Keratinocyte (primary cell): Measurements from ENCODE around the gene TCHP. TPM values are rescaled to one million over a fixed set of nuclear protein-coding genes. Genes with fewer than 3 reads are reported as not detected.

Source experiments
- DNase-seq: peaks from one replicate; pipeline ENCODE4 v3.0.0-alpha.2; 2011; ENCODE audit warnings: low read depth, missing footprints, low spot score
- FAIRE-seq: peaks from 2 replicates; lab custom pipeline; 2011; peaks lifted over from hg19 to GRCh38; lab: Jason Lieb, UNC
- H2AFZ ChIP-seq: 2 replicates; pipeline ENCODE4 v1.6.0; 2012; ENCODE audit warnings: low read length, control low read depth, inconsistent platforms; ENCODE audit not compliant: control insufficient read depth
- H3K27ac ChIP-seq: 2 replicates; pipeline ENCODE4 v1.5.1; 2011; ENCODE audit warnings: low read length; ENCODE audit not compliant: control insufficient read depth, insufficient read depth
- H3K27me3 ChIP-seq: 3 replicates; pipeline ENCODE4 v1.6.0; 2011; ENCODE audit warnings: low read length; ENCODE audit not compliant: control insufficient read depth, insufficient read depth; ENCODE audit errors: extremely low read depth
- H3K36me3 ChIP-seq, 2 experiments: 2 replicates in 1 of 2; 3 replicates in 1 of 2; pipeline ENCODE4 v1.5.1; 2011; ENCODE audit warnings: low read length in 2 of 2, mild to moderate bottlenecking in 1 of 2; ENCODE audit not compliant: control insufficient read depth in 2 of 2, insufficient read depth in 2 of 2; ENCODE audit errors: extremely low read depth in 1 of 2
- H3K4me1 ChIP-seq: 3 replicates; pipeline ENCODE4 v1.5.1; 2011; ENCODE audit warnings: low read length; ENCODE audit not compliant: control insufficient read depth, insufficient read depth; ENCODE audit errors: extremely low read depth
- H3K4me2 ChIP-seq: 3 replicates; pipeline ENCODE4 v1.6.0; 2011; ENCODE audit warnings: low read depth, low read length; ENCODE audit not compliant: control insufficient read depth, insufficient read depth; ENCODE audit errors: extremely low read depth
- H3K4me3 ChIP-seq, 3 experiments: fragments of 200-600 bp in 1 of 3; sonication (generic) in 1 of 3; 2 replicates in 2 of 3; 3 replicates in 1 of 3; pipeline ENCODE4 v1.5.1; 2011 to 2016; ENCODE audit warnings: low read length in 3 of 3, mild to moderate bottlenecking in 3 of 3, control low read depth in 2 of 3, inconsistent platforms in 1 of 3, low read depth in 1 of 3, mixed read lengths in 1 of 3, mixed run types in 1 of 3, moderate library complexity in 1 of 3; ENCODE audit not compliant: control insufficient read depth in 2 of 3, insufficient read depth in 2 of 3; ENCODE audit errors: extremely low read depth in 1 of 3
- H3K79me2 ChIP-seq: 2 replicates; pipeline ENCODE4 v1.6.0; 2012; ENCODE audit warnings: low read length; ENCODE audit not compliant: control insufficient read depth, insufficient read depth
- H3K9ac ChIP-seq: 3 replicates; pipeline ENCODE4 v1.6.0; 2011; ENCODE audit warnings: low read length; ENCODE audit not compliant: control insufficient read depth, insufficient read depth; ENCODE audit errors: extremely low read depth
- H3K9me1 ChIP-seq: 3 replicates; pipeline ENCODE4 v1.6.0; 2011; ENCODE audit warnings: low read length; ENCODE audit not compliant: control insufficient read depth, insufficient read depth; ENCODE audit errors: extremely low read depth
- H3K9me3 ChIP-seq: 2 replicates; pipeline ENCODE4 v1.5.1; 2012; ENCODE audit warnings: low read depth, low read length; ENCODE audit not compliant: control insufficient read depth
- H4K20me1 ChIP-seq: 3 replicates; pipeline ENCODE4 v1.6.0; 2011; ENCODE audit warnings: low read length; ENCODE audit not compliant: control insufficient read depth, insufficient read depth; ENCODE audit errors: extremely low read depth
- EZH2 ChIP-seq: IDR thresholded peaks from one replicate; pipeline ENCODE4 v1.6.1; 2012; ENCODE audit warnings: inconsistent platforms, mild to moderate bottlenecking, low read length, moderate library complexity
- dilution Hi-C: fragments of 300-500 bp; cut with MboI; formaldehyde crosslinking; loops from one replicate; pipeline ENCODE4 v1.7.0; 2020; ENCODE audit warnings: low sequenced_read_pairs; ENCODE audit not compliant: extremely low pct_ligation_motif_present
- polyA plus RNA-seq, 5 experiments: library from polyadenylated mRNA; depleted of rRNA in 3 of 5; stranded (reverse) in 3 of 5; stranded (forward) in 1 of 5; unstranded in 1 of 5; fragments of >200 nt; gene quantifications; 1 replicate in 1 of 5; 2 replicates in 3 of 5; 3 replicates in 1 of 5; pipeline versions ENCODE4 v1.2.1 to v1.2.3, GENCODE V29; 2011 to 2012; ENCODE audit warnings: missing spikeins in 2 of 5, low read depth in 1 of 5, low replicate concordance in 1 of 5
- TF ChIP-seq, protein P1 (sequence below), 3 experiments: IDR thresholded peaks in 1 of 3; conservative IDR thresholded peaks in 1 of 3; optimal IDR thresholded peaks in 1 of 3; 2 replicates in 2 of 3; 3 replicates in 1 of 3; pipeline versions ENCODE3 to v1.5.1; 2011; ENCODE audit warnings: low read length in 3 of 3, mild to moderate bottlenecking in 3 of 3, moderate library complexity in 2 of 3, control low read depth in 1 of 3, inconsistent platforms in 1 of 3; ENCODE audit not compliant: insufficient read depth in 2 of 3; ENCODE audit errors: extremely low read depth in 1 of 3

Gene TCHP
- polyA plus RNA-seq, 1 donor (not counting 4 experiments of a cell fraction or from before 2014, with no cell fraction given): 9.6 TPM

GRCh38 chr12:109892748-109893147 lies 7.3 kb upstream of the TCHP start:
- no peak overlapping the region for H3K4me2 ChIP-seq
- no peaks in the 10 kb centered on the region for H3K79me2 ChIP-seq
- H3K36me3 ChIP-seq: no peaks in the 10 kb centered on the region
- peaks cover 27% of the 10 kb centered on the region for H3K4me1 ChIP-seq
- H3K9me1 ChIP-seq: no peaks in the 10 kb centered on the region
- DNase-seq (no peak), FAIRE-seq (no peak)
- H3K4me3 ChIP-seq: no peak overlapping the region
- no peaks in the 10 kb centered on the region for H3K27me3 ChIP-seq
- TF ChIP-seq, protein P1, sequence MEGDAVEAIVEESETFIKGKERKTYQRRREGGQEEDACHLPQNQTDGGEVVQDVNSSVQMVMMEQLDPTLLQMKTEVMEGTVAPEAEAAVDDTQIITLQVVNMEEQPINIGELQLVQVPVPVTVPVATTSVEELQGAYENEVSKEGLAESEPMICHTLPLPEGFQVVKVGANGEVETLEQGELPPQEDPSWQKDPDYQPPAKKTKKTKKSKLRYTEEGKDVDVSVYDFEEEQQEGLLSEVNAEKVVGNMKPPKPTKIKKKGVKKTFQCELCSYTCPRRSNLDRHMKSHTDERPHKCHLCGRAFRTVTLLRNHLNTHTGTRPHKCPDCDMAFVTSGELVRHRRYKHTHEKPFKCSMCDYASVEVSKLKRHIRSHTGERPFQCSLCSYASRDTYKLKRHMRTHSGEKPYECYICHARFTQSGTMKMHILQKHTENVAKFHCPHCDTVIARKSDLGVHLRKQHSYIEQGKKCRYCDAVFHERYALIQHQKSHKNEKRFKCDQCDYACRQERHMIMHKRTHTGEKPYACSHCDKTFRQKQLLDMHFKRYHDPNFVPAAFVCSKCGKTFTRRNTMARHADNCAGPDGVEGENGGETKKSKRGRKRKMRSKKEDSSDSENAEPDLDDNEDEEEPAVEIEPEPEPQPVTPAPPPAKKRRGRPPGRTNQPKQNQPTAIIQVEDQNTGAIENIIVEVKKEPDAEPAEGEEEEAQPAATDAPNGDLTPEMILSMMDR (optimal IDR thresholded peaks at IDR 0.05 in 1 of 3, IDR thresholded peaks at IDR 0.05 in 1 of 3, conservative IDR thresholded peaks at IDR 0.05 in 1 of 3; ENCODE audit: extremely low read depth in 1 of 3, insufficient read depth in 2 of 3, low read length in 3 of 3): no peak
- no peak for TF ChIP-seq EZH2
- dilution Hi-C loops: no loop called here
- no peak overlapping the region for H2AFZ ChIP-seq
- no peak overlapping the region for H3K9ac ChIP-seq
- H4K20me1 ChIP-seq: no peaks in the 10 kb centered on the region
- H3K27ac ChIP-seq: no peak overlapping the region
- H3K9me3 ChIP-seq: no peaks in the 10 kb centered on the region

DNA sequence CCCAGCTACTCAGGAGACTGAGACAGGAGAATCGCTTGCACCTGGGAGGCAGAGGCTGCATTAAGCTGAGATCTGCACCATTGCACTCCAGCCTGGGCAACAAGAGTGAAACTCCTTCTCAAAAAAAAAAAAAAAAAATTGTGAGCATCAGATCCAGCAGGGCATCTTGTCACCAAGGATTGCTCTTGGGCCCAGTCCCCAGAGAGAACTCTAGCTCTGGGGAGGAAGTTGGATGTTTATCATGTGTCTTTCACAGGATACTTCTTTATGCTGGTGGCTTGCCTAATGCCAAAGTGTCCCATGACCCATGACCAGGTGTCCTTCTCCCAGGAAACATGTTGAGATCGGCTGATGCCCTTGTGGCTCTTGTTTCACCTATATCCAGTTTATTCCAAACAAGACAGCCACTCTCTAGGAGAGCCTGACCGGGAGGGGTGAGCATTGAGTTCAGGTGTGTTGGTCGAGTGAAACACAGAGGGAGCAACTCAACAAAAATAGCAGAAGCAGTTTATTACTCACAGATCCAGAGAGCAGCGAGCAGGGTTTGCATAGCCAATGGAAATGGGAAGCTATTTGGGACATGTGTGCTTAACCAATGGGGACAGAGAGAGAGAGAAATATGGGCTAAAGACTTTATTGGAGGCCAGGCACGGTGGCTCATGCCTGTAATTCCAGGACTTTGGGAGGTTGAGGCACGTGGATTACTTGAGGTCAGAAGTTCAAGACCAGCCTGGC lies 6.6 kb upstream of the TCHP start:
- Histone ChIP-seq H3K9ac (no peak overlapping the region), H2AFZ (no peak overlapping the region), H3K9me1 (no peaks in the 10 kb centered on the region), H3K4me3 (no peak overlapping the region), H3K4me2 (no peak overlapping the region), H3K27me3 (no peaks in the 10 kb centered on the region), H3K4me1 (peaks cover 21% of the 10 kb centered on the region), H3K79me2 (no peaks in the 10 kb centered on the region), H3K36me3 (no peaks in the 10 kb centered on the region), H3K27ac (no peak overlapping the region), H3K9me3 (no peaks in the 10 kb centered on the region), H4K20me1 (no peaks in the 10 kb centered on the region)
- no peak for DNase-seq
- FAIRE-seq: no peak
- dilution Hi-C loops: no loop called here
- no peak for TF ChIP-seq EZH2
- TF ChIP-seq, protein P1 (optimal IDR thresholded peaks at IDR 0.05 in 1 of 3, IDR thresholded peaks at IDR 0.05 in 1 of 3, conservative IDR thresholded peaks at IDR 0.05 in 1 of 3; ENCODE audit: extremely low read depth in 1 of 3, insufficient read depth in 2 of 3, low read length in 3 of 3): no peak
